Astrocyte (in vitro differentiated cells and primary cell): ENCODE results near the gene MKS1.

Source experiments
- CTCF ChIP-seq: IDR thresholded peaks from 2 replicates; pipeline ENCODE4 v1.5.1; 2011; ENCODE audit warnings: low read depth, mild to moderate bottlenecking, inconsistent platforms, low read length, moderate library complexity; ENCODE audit not compliant: insufficient read depth
- EZH2 ChIP-seq: IDR thresholded peaks from 2 replicates; pipeline ENCODE4 v1.6.1; 2012; ENCODE audit warnings: mild to moderate bottlenecking, low read length, inconsistent platforms; ENCODE audit not compliant: insufficient read depth

- TF ChIP-seq CTCF (no peak), EZH2 (no peak)
Observed at GRCh38 chr17:58233543-58233942, 14.5 kb upstream of the MKS1 start.
